HCT116 (cell line): ENCODE measurements around the gene HMG20A. TPM values are rescaled to one million over a fixed set of nuclear protein-coding genes. Genes with fewer than 3 reads are reported as not detected.

Experiments
- ATAC-seq: fragments of 200-7000 bp; cut with Tn5 transposase; 2 replicates; pipeline ENCODE4 v1.9.1; 2020; ENCODE audit warnings: mild to moderate bottlenecking, moderate library complexity
- BruUV-seq: library from RNA; stranded (reverse); fragments of 400-500 nt; replicated peaks from 2 replicates; lab custom pipeline; 2021; lab: Mats Ljungman, UMichigan
- CTCF ChIA-PET: fragments of 300-600 bp; sonication (Branson Sonifier 250); formaldehyde crosslinking; loops from one replicate; lab custom pipeline; 2021; ENCODE audit warnings: antibody characterized with exemption; lab: Charles Lee
- POLR2A ChIA-PET: fragments of 300-600, 350-600 bp; sonication (Branson Sonifier 250); formaldehyde crosslinking; loops from one replicate; lab custom pipeline; 2021; ENCODE audit warnings: antibody characterized with exemption; lab: Charles Lee
- RAD21 ChIA-PET, 2 experiments: fragments of 300-600 bp; sonication (Branson Sonifier 250); formaldehyde crosslinking; loops; one replicate each; lab custom pipeline; 2023; ENCODE audit warnings: low total read pairs in 2 of 2; ENCODE audit not compliant: uncharacterized antibody in 2 of 2, unreplicated experiment in 2 of 2, low non-redundant PET in 1 of 2; lab: Charles Lee
- DNase-seq: peaks from one replicate; pipeline ENCODE4 v3.0.0-alpha.2; 2010; ENCODE audit warnings: low read depth, low spot score
- H2AFZ ChIP-seq: fragments of 200-600 bp; shearing (Covaris generic), sonication (generic); 2 replicates; pipeline ENCODE4 v1.6.1; 2017; ENCODE audit warnings: low read depth, mixed run types, mixed read lengths, antibody characterized with exemption, low read length; ENCODE audit not compliant: poor library complexity, severe bottlenecking
- H3K27ac ChIP-seq: 2 replicates; pipeline ENCODE4 v1.5.1; 2012; ENCODE audit warnings: low read depth, low read length
- H3K27me3 ChIP-seq: fragments of 200-600 bp; sonication (generic); 2 replicates; pipeline ENCODE4 v1.6.1; 2016; ENCODE audit warnings: mixed run types, low read length, mixed read lengths; ENCODE audit not compliant: insufficient read depth
- H3K36me3 ChIP-seq, 2 experiments: fragments of 200-500 bp in 1 of 2; fragments of 200-600 bp in 1 of 2; sonication (Bioruptor generic) in 1 of 2; sonication (generic) in 1 of 2; 2 replicates each; pipeline versions ENCODE4 v1.5.1 to v1.6.1; 2014 to 2016; ENCODE audit warnings: low read length in 2 of 2, inconsistent platforms in 1 of 2, mixed read lengths in 1 of 2, mixed run types in 1 of 2; ENCODE audit not compliant: insufficient read depth in 2 of 2, control insufficient read depth in 1 of 2
- H3K4me1 ChIP-seq, 2 experiments: fragments of 200-600 bp in 1 of 2; sonication (generic) in 1 of 2; 2 replicates each; pipeline versions ENCODE4 v1.5.1 to v1.6.1; 2012 to 2017; ENCODE audit warnings: low read length in 2 of 2, inconsistent platforms in 1 of 2, mild to moderate bottlenecking in 1 of 2, mixed read lengths in 1 of 2, mixed run types in 1 of 2, moderate library complexity in 1 of 2; ENCODE audit not compliant: insufficient read depth in 2 of 2, control insufficient read depth in 1 of 2
- H3K4me2 ChIP-seq: fragments of 200-600 bp; sonication (generic); 2 replicates; pipeline ENCODE4 v1.6.1; 2017; ENCODE audit warnings: mixed run types, low read length, mixed read lengths
- H3K4me3 ChIP-seq, 2 experiments: fragments of 200-600 bp in 1 of 2; sonication (generic) in 1 of 2; replicated peaks in 1 of 2; 2 replicates each; pipeline ENCODE4 v1.5.1; 2011 to 2016; ENCODE audit warnings: low read length in 2 of 2, control low read depth in 1 of 2, low read depth in 1 of 2, mild to moderate bottlenecking in 1 of 2, mixed read lengths in 1 of 2, mixed run types in 1 of 2
- H3K79me2 ChIP-seq: fragments of 200-600 bp; sonication (generic); 2 replicates; pipeline ENCODE4 v1.6.1; 2017; ENCODE audit warnings: mild to moderate bottlenecking, mixed run types, low read length, moderate library complexity, mixed read lengths; ENCODE audit not compliant: insufficient read depth
- H3K9ac ChIP-seq: fragments of 200-600 bp; sonication (generic); 2 replicates; pipeline ENCODE4 v1.6.1; 2016; ENCODE audit warnings: low read length, mixed read lengths
- H3K9me2 ChIP-seq: fragments of 200-600 bp; sonication (generic), shearing (Covaris generic); 2 replicates; pipeline ENCODE4 v1.6.1; 2017; ENCODE audit warnings: mixed run types, mild to moderate bottlenecking, moderate library complexity; ENCODE audit not compliant: insufficient read depth
- H3K9me3 ChIP-seq, 2 experiments: fragments of 200-500 bp in 1 of 2; fragments of 200-600 bp in 1 of 2; sonication (Bioruptor generic) in 1 of 2; sonication (generic) in 1 of 2; 2 replicates each; pipeline ENCODE4 v1.6.1; 2014 to 2017; ENCODE audit warnings: low read length in 2 of 2, mixed read lengths in 2 of 2, inconsistent platforms in 1 of 2, low read depth in 1 of 2, mild to moderate bottlenecking in 1 of 2, mixed run types in 1 of 2, moderate library complexity in 1 of 2; ENCODE audit not compliant: control insufficient read depth in 1 of 2, insufficient read depth in 1 of 2
- H4K20me1 ChIP-seq: fragments of 200-600 bp; sonication (generic), shearing (Covaris generic); 2 replicates; pipeline ENCODE4 v1.6.1; 2017; ENCODE audit warnings: mixed run types, mild to moderate bottlenecking, moderate library complexity; ENCODE audit not compliant: insufficient read depth
- CEBPB ChIP-seq: IDR thresholded peaks from 2 replicates; pipeline ENCODE4 v1.6.1; 2012; ENCODE audit warnings: low read depth
- EGR1 ChIP-seq: IDR thresholded peaks from 2 replicates; pipeline ENCODE4 v1.6.1; 2012; ENCODE audit warnings: low read depth
- EZH2 ChIP-seq: fragments of 200-600 bp; sonication (generic); IDR thresholded peaks from 2 replicates; pipeline ENCODE4 v1.6.1; 2017; ENCODE audit warnings: antibody characterized with exemption, mixed run types
- EZH2phosphoT487 ChIP-seq: fragments of 200-600 bp; IDR thresholded peaks from 2 replicates; pipeline ENCODE4 v1.6.1; 2018; ENCODE audit warnings: antibody characterized with exemption, borderline replicate concordance
- JUND ChIP-seq: IDR thresholded peaks from 2 replicates; pipeline ENCODE4 v1.6.1; 2012
- POLR2A ChIP-seq: IDR thresholded peaks from 2 replicates; pipeline ENCODE4 v1.7.0; 2011; ENCODE audit warnings: borderline replicate concordance; ENCODE audit not compliant: insufficient read depth, insufficient read length; ENCODE audit errors: extremely low read depth
- POLR2AphosphoS5 ChIP-seq: IDR thresholded peaks from 2 replicates; pipeline ENCODE4 v1.6.1; 2011; ENCODE audit warnings: mild to moderate bottlenecking, low read depth, low read length, moderate library complexity
- RAD21 ChIP-seq: IDR thresholded peaks from 2 replicates; pipeline ENCODE4 v1.6.1; 2012; ENCODE audit warnings: low read depth, mild to moderate bottlenecking
- SIN3A ChIP-seq: IDR thresholded peaks from 2 replicates; pipeline ENCODE4 v1.6.1; 2012; ENCODE audit warnings: low read depth
- SRF ChIP-seq: IDR thresholded peaks from 2 replicates; pipeline ENCODE4 v1.6.1; 2012; ENCODE audit warnings: low read depth
- TCF7L2 ChIP-seq: IDR thresholded peaks from 2 replicates; pipeline ENCODE4 v1.7.0; 2011; ENCODE audit warnings: borderline replicate concordance, inconsistent platforms; ENCODE audit not compliant: insufficient read depth, insufficient read length; ENCODE audit errors: extremely low read depth
- ZFX ChIP-seq: fragments of 450-650 bp; IDR thresholded peaks from 2 replicates; pipeline ENCODE4 v1.6.1; 2017
- ZNF274 ChIP-seq: fragments of 200-500 bp; sonication (Bioruptor generic); IDR thresholded peaks from 2 replicates; pipeline ENCODE4 v1.6.1; 2014; ENCODE audit warnings: mild to moderate bottlenecking, low read depth, low read length, inconsistent platforms
- intact Hi-C: fragments of 100-400 bp; cut with micrococcal nuclease; formaldehyde crosslinking; loops from 2 replicates; pipeline ENCODE4 v1.10.0; 2022
- total RNA-seq: library from RNA; stranded (reverse); gene quantifications from one replicate; pipeline ENCODE4 v1.2.1, GENCODE V29; 2021; ENCODE audit not compliant: unreplicated experiment
- TF ChIP-seq, protein P1 (sequence below): IDR thresholded peaks from 2 replicates; pipeline ENCODE4 v1.6.1; 2011; ENCODE audit warnings: mild to moderate bottlenecking, low read length, moderate library complexity; ENCODE audit not compliant: insufficient replicate concordance; ENCODE audit errors: extremely low read depth
- TF ChIP-seq, protein P2 (sequence below): IDR thresholded peaks from 2 replicates; pipeline ENCODE4 v1.6.1; 2012
- TF ChIP-seq, protein P3 (sequence below): IDR thresholded peaks from 2 replicates; pipeline ENCODE4 v1.6.1; 2012; ENCODE audit warnings: low read depth
- TF ChIP-seq, protein P4 (sequence below), 3 experiments: fragments of 200-600 bp in 1 of 3; sonication (generic) in 1 of 3; IDR thresholded peaks in 2 of 3; conservative IDR thresholded peaks in 1 of 3; 2 replicates each; pipeline ENCODE4 v1.5.1; 2012 to 2017; ENCODE audit warnings: low read depth in 2 of 3, low read length in 2 of 3, antibody characterized with exemption in 1 of 3, borderline replicate concordance in 1 of 3, control low read depth in 1 of 3, mild to moderate bottlenecking in 1 of 3, mixed read lengths in 1 of 3, mixed run types in 1 of 3, moderate library complexity in 1 of 3; ENCODE audit not compliant: insufficient read depth in 1 of 3

The HMG20A gene
- total RNA-seq, 1 experiment from 2014 or later = 37.7 TPM

DNA sequence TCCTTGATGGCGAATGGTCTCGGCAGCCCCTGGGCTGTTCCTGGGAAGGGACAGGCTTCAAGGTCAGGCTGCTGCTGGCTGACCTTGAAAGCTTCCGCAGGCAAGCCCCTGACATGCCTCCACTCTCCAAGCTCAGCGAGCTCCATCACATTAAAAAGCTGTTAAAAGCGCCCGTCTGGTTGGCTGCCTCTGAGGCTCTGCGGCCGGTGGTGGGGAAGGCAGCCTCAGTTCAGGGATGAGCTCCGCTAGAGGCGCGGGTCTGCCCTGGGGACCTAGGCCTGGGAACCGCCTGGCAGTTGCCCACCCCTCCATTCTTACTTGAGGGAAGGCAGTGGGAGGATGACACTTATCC, 108.3 kb downstream of the HMG20A start:
- no peak overlapping the region for H2AFZ ChIP-seq
- no peak overlapping the region for H3K27ac ChIP-seq
- ATAC-seq (no peak), DNase-seq (no peak)
- peaks cover 4% of the 10 kb centered on the region; the same call in 1 of the 2 replicates for H3K27me3 ChIP-seq
- no peaks in the 10 kb centered on the region for H4K20me1 ChIP-seq
- POLR2A ChIA-PET = no interaction called here
- H3K4me3 ChIP-seq = no peak overlapping the region
- RAD21 ChIA-PET = no interaction called here
- no peaks in the 10 kb centered on the region for H3K9me2 ChIP-seq
- no peak overlapping the region for H3K4me2 ChIP-seq
- H3K79me2 ChIP-seq = no peaks in the 10 kb centered on the region
- H3K9ac ChIP-seq = no peak overlapping the region
- no peaks in the 10 kb centered on the region for H3K36me3 ChIP-seq
- intact Hi-C loops = no loop called here
- TF ChIP-seq, protein P1, sequence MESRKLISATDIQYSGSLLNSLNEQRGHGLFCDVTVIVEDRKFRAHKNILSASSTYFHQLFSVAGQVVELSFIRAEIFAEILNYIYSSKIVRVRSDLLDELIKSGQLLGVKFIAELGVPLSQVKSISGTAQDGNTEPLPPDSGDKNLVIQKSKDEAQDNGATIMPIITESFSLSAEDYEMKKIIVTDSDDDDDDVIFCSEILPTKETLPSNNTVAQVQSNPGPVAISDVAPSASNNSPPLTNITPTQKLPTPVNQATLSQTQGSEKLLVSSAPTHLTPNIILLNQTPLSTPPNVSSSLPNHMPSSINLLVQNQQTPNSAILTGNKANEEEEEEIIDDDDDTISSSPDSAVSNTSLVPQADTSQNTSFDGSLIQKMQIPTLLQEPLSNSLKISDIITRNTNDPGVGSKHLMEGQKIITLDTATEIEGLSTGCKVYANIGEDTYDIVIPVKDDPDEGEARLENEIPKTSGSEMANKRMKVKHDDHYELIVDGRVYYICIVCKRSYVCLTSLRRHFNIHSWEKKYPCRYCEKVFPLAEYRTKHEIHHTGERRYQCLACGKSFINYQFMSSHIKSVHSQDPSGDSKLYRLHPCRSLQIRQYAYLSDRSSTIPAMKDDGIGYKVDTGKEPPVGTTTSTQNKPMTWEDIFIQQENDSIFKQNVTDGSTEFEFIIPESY = no peak
- TF ChIP-seq, protein P2, sequence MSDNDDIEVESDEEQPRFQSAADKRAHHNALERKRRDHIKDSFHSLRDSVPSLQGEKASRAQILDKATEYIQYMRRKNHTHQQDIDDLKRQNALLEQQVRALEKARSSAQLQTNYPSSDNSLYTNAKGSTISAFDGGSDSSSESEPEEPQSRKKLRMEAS = no peak
- TF ChIP-seq SIN3A (no peak), EZH2 (no peak), JUND (no peak), EZH2phosphoT487 (no peak), ZNF274 (no peak), CEBPB (no peak), ZFX (no peak), SRF (no peak), TCF7L2 (no peak), POLR2A (no peak), RAD21 (no peak), POLR2AphosphoS5 (no peak), EGR1 (no peak)
- TF ChIP-seq, protein P3, sequence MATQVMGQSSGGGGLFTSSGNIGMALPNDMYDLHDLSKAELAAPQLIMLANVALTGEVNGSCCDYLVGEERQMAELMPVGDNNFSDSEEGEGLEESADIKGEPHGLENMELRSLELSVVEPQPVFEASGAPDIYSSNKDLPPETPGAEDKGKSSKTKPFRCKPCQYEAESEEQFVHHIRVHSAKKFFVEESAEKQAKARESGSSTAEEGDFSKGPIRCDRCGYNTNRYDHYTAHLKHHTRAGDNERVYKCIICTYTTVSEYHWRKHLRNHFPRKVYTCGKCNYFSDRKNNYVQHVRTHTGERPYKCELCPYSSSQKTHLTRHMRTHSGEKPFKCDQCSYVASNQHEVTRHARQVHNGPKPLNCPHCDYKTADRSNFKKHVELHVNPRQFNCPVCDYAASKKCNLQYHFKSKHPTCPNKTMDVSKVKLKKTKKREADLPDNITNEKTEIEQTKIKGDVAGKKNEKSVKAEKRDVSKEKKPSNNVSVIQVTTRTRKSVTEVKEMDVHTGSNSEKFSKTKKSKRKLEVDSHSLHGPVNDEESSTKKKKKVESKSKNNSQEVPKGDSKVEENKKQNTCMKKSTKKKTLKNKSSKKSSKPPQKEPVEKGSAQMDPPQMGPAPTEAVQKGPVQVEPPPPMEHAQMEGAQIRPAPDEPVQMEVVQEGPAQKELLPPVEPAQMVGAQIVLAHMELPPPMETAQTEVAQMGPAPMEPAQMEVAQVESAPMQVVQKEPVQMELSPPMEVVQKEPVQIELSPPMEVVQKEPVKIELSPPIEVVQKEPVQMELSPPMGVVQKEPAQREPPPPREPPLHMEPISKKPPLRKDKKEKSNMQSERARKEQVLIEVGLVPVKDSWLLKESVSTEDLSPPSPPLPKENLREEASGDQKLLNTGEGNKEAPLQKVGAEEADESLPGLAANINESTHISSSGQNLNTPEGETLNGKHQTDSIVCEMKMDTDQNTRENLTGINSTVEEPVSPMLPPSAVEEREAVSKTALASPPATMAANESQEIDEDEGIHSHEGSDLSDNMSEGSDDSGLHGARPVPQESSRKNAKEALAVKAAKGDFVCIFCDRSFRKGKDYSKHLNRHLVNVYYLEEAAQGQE = no peak
- TF ChIP-seq, protein P4, sequence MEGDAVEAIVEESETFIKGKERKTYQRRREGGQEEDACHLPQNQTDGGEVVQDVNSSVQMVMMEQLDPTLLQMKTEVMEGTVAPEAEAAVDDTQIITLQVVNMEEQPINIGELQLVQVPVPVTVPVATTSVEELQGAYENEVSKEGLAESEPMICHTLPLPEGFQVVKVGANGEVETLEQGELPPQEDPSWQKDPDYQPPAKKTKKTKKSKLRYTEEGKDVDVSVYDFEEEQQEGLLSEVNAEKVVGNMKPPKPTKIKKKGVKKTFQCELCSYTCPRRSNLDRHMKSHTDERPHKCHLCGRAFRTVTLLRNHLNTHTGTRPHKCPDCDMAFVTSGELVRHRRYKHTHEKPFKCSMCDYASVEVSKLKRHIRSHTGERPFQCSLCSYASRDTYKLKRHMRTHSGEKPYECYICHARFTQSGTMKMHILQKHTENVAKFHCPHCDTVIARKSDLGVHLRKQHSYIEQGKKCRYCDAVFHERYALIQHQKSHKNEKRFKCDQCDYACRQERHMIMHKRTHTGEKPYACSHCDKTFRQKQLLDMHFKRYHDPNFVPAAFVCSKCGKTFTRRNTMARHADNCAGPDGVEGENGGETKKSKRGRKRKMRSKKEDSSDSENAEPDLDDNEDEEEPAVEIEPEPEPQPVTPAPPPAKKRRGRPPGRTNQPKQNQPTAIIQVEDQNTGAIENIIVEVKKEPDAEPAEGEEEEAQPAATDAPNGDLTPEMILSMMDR (IDR thresholded peaks at IDR 0.05 in 2 of 3, conservative IDR thresholded peaks at IDR 0.05 in 1 of 3; ENCODE audit: borderline replicate concordance in 1 of 3, insufficient read depth in 1 of 3, low read depth in 2 of 3, low read length in 2 of 3) = no peak
- TF ChIP-seq, all 23 proteins: peak for 0
- H3K4me1 ChIP-seq = peaks cover 8 to 9% of the 10 kb centered on the region in 2 experiments; a peak in 3 of 4 replicates
- no TSS peak for BruUV-seq
- H3K9me3 ChIP-seq = no peaks in the 10 kb centered on the region
- CTCF ChIA-PET = interaction anchor here (2.5 kb wide), 1 partner anchor 14 kb away, joined by 12 read pairs; no protein-coding TSS in a partner anchor
